Hematopoietic multipotent progenitor cell treated with erythropoietin and hydrocortisone succinate and interleukin-3 and kit ligand, for 15 days (in vitro differentiated cells): ENCODE measurements around the gene CRYBB1.

ENCODE experiments used
- DNase-seq: peaks from one replicate; pipeline ENCODE4 v3.0.0-alpha.2; 2015; ENCODE audit warnings: low spot score

Gene CRYBB1

GRCh38 chr22:26553056-26553752 is 64.6 kb downstream of the CRYBB1 start:
- DNase-seq = no peak

GRCh38 chr22:26552466-26552865 is 65.4 kb downstream of the CRYBB1 start:
- no peak for DNase-seq

- no peak for DNase-seq
Measured at GRCh38 chr22:26551568-26551967, 66.3 kb downstream of the CRYBB1 start.

GRCh38 chr22:26550498-26551033 is 67.3 kb downstream of the CRYBB1 start:
- no peak for DNase-seq

- no peak for DNase-seq
Measured at GRCh38 chr22:26549902-26550497, 67.8 kb downstream of the CRYBB1 start.
